K562 treated with DMSO at 1 percent for 4 hours (cell line): ENCODE results near the gene TBPL2. TPM values are rescaled to one million over a fixed set of nuclear protein-coding genes. Genes with fewer than 3 reads are reported as not detected.

ENCODE experiments used
- total RNA-seq: library from RNA; unstranded; fragments of 300-600 nt; gene quantifications from 2 replicates; pipeline ENCODE4 v1.2.3, GENCODE V29; 2022; ENCODE audit not compliant: insufficient read depth

TBPL2 gene
- total RNA-seq: not detected in 2 replicates

DNA sequence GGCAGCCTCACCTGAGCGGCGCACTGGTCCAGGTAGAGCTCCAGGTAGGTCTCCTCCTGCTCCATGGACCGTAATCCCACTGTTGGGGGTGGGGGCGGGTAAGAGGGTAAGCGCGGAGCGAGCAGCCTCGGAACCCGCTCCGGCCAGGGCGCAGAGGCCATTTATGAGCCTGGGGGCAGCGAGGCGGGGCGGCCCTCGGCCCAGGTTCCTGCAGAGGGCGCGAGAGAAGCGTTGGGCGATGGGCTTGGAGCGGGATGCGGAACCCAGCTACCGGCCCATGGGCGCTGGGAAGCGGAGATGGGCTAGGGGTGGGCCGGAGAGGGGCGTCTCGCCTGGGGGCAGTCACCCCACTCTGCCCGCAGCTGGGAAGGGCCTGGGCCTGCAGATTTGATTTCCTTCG, at the start of gene TBPL2:
Gene TBPL2 (minus strand): TSS at position 232 of the 400 bp plus-strand sequence. CDS start 167 bp downstream, at position 65.

DNA sequence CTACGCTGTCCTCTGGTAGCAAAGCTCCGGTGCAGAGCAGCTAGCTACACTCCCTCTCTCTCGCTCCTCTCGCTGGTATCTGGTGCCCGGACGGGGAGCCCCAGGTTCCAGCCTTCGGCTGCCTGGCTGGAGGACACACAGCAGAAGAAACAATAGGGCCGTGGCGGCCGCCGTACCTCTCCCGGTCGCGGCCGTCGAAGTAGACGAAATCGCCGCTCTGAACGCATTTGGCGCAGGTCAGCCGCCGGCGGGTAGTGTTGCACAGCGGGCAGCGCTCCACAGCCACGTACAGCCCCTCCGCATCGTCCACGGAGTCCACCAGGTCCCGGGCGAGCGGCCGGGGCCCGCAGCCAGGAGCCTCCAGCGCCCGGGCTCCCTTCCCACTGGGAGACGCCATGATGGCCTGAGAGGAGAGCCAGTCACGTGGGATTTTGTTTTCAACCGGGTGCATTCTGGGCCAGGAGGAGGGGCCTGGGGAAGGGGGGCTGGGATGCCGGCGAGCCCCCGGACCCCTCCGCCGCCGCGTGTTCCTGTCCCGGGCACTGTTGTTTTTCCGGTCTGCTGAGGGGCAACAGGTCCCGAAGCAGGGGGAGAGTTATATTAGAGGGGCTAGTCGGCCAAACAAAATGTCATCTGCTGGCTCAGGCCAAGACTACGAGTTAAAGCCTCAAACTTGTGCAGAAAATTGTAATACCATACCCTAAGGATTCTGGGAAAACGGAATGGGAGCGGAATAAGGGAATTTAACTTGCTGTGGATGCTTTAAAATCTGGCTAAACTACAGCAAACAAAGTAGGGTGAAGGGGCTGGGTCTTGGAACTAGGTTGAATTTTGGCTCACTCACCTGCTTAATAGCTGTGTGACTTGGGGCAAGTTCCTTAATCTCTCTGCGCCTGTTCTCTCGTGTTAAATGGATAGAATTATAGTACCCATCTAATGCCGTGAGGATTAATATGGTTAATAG, 28.7 kb downstream of the TBPL2 start, which contains the start of gene ATG14:
Gene ATG14 (minus strand): TSS at position 405 of the 964 bp plus-strand sequence. CDS start 8 bp downstream, at position 397.

Other genes with a start within 250 kb of the TBPL2 start
- gene DLGAP5, start 249.0 kb downstream of the TBPL2 start, total RNA-seq: 21.8 and 25.1 TPM in 2 replicates
- 13.3 and 16.1 TPM in 2 replicates for gene FBXO34, start 169.2 kb downstream of the TBPL2 start, total RNA-seq
- 2.1 and 3.1 TPM in 2 replicates for gene ATG14, start 28.8 kb downstream of the TBPL2 start, total RNA-seq
- gene KTN1, start 139.6 kb upstream of the TBPL2 start, total RNA-seq: 34.7 and 38.4 TPM in 2 replicates